C4-2B (cell line): Measurements from ENCODE around the gene LMAN2.

Experiments
- H3K27ac ChIP-seq: fragments of 450-650 bp; 2 replicates; pipeline ENCODE4 v1.5.1; 2017
- ZFX ChIP-seq: fragments of 450-650 bp; IDR thresholded peaks from 2 replicates; pipeline ENCODE4 v1.6.1; 2017
- TF ChIP-seq, protein P1 (sequence below): fragments of 450-650 bp; conservative IDR thresholded peaks from 2 replicates; pipeline ENCODE4 v1.5.1; 2017; ENCODE audit warnings: mild to moderate bottlenecking

The LMAN2 gene

DNA sequence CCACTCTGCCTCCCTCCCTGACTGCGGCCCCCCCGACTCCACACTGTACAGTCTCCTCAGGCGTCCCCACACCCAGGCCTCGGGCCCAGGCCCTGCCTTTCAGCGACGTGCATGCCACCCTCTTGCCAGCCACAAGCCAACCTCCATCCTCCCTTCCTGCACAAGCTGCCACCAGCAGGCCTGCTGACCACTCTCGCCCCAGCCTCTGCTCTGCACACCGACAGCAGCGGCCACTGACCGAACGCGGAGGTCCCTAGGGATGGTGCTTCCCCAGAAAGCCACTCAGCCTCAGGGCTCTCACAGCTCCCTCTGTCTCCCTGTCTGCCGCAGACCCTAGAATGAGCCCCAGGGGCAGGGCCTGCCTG, 18.6 kb downstream of the LMAN2 start:
- no peak overlapping the region for H3K27ac ChIP-seq
- TF ChIP-seq, protein P1, sequence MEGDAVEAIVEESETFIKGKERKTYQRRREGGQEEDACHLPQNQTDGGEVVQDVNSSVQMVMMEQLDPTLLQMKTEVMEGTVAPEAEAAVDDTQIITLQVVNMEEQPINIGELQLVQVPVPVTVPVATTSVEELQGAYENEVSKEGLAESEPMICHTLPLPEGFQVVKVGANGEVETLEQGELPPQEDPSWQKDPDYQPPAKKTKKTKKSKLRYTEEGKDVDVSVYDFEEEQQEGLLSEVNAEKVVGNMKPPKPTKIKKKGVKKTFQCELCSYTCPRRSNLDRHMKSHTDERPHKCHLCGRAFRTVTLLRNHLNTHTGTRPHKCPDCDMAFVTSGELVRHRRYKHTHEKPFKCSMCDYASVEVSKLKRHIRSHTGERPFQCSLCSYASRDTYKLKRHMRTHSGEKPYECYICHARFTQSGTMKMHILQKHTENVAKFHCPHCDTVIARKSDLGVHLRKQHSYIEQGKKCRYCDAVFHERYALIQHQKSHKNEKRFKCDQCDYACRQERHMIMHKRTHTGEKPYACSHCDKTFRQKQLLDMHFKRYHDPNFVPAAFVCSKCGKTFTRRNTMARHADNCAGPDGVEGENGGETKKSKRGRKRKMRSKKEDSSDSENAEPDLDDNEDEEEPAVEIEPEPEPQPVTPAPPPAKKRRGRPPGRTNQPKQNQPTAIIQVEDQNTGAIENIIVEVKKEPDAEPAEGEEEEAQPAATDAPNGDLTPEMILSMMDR = no peak

DNA sequence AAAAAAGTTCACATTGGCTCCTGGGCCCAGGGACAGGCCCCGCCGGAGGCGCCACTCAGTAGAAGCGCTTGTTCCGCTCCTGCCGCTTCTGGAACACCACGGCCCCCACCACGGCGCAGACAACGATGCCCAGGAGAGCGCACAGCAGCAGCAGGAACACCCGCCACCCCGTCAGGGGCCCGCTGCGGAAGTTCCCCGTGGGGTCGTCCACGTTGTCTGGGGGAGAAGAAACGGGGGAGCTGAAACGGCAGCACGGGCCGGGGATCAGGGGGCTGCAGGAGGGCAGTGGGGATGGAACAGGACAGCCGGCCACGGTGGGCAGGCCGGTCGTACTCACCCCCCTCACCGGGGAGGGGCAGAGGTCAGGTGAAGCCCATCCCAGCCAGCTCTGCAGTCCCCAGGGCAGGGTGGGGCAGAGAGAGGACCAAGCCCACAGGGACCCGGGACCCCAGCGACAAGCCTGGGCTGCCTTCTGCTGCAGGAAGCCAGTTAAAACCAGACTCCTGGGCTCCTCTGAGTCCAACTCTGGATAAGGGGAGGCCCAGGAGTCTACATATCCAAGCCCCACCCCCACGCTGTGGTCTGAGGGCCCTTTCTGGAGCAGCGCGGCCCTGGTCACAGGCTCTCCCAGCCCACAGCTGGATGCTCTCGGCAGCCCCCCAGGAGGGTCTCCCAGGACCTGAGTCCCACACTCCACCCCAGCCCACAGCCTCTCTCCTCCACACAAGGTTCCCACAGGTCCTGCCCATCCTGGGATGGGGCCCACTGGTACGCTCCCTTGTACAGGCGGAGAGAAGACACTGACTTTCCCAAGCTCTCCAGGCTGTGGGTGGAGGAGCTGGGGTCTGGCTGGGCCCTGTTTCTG, 19.2 kb downstream of the LMAN2 start:
- no peak overlapping the region for H3K27ac ChIP-seq
- TF ChIP-seq ZFX = no peak
- TF ChIP-seq, protein P1 = no peak

DNA sequence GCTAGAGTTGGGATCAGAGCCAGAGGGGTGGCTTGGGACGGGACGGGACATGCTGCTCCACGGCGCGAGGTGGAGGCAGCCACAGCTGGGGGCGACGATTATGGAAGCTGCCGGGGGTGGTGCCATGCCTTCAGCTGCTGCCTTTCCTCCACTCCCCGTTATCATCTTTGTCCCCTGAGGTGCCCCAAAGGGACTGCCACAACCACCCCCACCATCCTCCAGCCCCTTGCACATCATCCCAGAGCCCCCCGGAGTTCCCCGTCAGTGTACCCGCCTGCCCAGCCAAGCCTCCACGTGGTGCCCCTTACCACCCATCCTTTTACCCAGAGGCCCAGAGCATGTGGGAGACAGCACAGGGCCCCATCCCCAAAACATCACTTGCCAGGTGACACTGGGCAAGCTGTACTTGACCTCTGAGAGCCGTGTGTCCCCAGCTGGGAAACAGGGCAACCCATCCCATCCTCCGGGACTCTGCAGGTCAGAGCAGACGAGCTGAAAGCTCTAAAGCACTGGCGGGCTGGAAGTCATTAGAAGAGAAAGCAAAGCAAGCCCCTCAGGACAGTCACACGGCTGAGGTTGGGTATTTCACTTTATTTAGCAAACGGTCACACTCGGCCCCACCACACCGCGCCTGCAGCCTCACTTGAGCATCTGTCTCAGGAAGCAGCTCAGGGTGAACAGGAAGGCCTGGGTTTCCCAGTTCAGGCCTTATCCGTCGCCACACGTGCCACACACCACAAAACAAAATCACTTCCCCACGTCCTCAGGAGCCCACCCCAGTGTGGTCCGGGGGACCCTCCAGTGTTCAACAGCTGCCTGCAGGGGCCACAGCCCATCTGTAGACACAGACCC, 20.3 kb downstream of the LMAN2 start:
- TF ChIP-seq, protein P1 = no peak
- no peak for TF ChIP-seq ZFX
- H3K27ac ChIP-seq = no peak overlapping the region

DNA sequence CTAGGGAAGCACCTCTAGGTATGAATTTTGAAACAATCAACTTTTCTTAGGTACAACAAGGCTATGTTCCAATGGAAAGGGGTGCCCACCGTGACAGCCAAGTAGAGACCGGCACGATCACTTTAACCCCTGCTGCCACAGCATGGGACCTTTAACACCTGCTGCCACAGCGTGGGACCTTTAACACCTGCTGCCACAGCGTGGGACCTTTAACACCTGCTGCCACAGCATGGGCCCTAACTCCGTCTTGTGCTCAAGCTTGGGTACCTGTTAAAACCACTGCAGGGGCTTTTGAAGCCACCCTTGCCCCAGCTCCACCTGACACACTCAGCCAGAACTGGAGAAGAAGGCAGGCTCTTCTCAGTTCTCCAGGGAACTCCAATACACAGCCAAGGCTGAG, 21.6 kb downstream of the LMAN2 start:
- TF ChIP-seq ZFX = no peak
- no peak overlapping the region for H3K27ac ChIP-seq

DNA sequence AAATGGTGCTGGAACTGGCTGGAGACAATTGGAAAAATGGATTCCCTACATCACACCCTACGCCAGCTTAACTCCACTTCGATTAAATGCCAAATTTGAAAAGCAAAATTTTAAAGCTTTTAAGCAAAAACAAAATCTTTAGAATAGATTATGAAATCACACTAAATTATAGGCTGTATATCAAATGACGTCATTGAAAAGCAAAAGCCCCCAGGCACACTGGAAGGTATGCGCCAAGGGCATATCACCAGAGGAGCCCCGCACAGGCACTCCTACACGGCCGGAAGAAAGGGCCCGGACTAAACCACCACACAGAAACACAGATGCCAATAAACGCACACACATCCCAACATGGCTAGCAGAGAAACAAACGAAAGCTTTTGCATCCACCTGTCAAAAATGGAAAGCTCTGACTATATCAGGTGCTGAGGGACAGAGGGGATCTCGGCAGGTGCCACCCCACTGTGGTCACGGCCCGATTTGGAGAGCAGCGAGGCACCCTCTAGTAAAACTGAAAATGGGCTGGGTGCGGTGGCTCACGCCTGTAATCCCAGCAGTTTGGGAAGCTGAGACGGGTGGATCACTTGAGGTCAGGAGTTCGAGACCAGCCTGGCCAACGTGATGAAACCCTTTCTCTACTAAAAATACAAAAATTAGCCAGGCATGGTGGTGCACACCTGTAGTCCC, 22.8 kb downstream of the LMAN2 start:
- TF ChIP-seq, protein P1 = no peak
- no peak for TF ChIP-seq ZFX
- H3K27ac ChIP-seq = no peak overlapping the region

DNA sequence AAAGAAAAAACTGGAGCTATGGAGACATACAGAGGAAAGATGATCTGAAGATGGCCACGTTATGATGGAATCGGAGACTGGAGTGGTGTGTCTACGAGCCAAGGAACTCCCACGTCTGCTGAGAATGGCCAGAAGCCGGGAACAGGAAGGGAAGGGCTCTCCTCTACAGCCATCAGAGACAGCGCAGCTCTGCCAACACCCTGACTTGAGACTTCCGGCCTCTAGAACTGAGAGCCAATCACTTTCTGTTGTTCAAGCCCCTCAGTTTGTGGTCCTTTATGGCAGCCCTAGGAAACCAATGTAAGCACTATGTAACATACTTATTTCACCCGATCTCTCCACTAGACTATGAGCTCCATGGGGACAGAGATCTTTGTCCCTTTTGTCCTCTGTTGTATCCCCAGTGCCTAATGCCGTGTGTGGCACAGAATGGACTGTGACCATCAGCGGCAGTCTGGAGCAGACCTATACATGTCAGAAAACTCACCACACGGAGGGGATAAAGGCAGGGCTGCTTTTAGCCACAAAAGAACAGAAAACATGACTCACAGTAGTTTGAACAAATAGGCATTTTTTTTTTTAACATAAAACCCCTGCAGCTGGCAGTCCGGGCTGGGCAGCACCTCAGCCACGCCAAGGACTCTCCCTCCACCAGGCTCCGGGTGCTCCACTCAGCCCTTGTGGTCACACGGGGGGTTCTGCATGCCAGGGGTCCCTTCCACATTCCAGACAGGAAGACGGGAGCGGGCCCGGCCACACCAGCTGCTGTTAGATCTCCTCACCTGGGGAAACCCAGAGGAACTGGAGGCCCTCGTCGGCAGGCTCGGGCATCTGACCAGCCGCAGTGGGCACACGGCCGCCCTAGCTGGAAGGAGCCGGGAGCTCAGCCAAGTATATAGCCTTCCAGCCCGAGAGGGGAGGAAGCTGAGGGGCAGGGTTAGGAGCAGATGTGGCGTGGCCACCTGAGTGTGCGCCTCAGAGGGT, 23.6 kb downstream of the LMAN2 start:
- H3K27ac ChIP-seq = no peak overlapping the region
- TF ChIP-seq, protein P1 = no peak
- no peak for TF ChIP-seq ZFX

DNA sequence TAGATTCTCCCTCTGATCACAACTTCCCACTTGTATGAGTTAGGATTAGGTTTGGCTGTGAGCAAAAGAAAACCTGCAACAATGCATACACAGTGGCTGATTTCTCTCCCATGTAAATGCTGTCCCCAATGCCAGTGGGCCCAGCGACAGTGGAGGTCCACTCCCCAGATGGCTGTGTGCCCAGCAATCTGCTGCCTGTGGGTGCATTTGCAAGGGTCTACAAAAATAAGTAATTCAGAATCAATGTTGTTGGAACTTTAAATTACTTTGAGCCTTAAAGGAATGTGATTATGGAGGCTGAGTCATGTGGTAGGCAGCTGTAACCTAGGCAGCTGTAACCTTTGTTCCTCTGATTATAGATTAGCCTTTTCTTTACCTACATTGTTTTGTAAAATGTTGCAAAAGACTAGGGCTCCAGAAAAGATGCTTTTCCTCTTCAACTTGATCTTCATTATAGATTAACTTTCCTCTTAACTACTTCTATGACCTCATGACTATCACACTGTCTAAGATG, 25.5 kb downstream of the LMAN2 start:
- no peak overlapping the region for H3K27ac ChIP-seq
- no peak for TF ChIP-seq ZFX
- TF ChIP-seq, protein P1 = no peak
